ENCODE data around the gene HOXB5. TPM values are rescaled to one million over a fixed set of nuclear protein-coding genes. Genes with fewer than 3 reads are reported as not detected.

The HOXB5 gene
- total and polyA plus RNA-seq, 12 donors, result 0.06 to 0.18 (median 0.15) TPM; not detected in 9

DNA sequence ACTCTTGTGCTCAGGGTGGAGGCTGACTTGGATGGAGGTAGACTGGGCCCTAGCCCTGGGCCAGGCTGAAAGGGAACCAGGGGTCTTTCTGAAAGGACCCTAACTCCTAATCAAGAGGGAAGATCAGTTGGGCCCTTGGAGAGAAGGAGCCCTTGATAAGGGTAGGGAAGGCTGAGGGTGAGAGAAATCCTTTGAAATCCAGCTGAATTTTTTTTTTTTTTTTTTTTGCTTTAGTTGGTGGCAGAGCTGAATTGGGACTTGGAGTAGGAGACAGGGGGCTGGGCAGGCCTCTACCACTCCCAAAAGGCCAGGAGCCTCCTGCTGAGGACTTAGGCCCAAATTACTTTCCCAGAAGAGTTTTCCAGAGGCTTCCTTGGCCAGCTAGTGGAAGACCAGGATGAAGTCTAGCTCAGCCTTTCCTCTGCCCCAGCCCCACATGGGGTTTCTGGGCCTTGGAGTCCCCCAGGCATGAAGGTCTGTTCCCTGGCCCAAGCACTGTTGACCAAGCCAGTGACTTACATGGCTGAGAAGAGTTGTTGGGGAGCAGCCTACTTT is 2.9 kb downstream of the HOXB5 start:
- Histone ChIP-seq H3K4me1 (peaks cover 0 to 44% (median 16%) of the 10 kb centered on the region in 9 donors), H3K36me3 (no peaks in the 10 kb centered on the region), H3K27ac (no peak overlapping the region), H3K27me3 (peaks cover 44 to 100% (median 100%) of the 10 kb centered on the region in 7 donors), H3K9me3 (no peaks in the 10 kb centered on the region), H3K4me3 (no peak overlapping the region)
- ATAC-seq (no peak), DNase-seq (no peak)
- TF ChIP-seq, protein P1, sequence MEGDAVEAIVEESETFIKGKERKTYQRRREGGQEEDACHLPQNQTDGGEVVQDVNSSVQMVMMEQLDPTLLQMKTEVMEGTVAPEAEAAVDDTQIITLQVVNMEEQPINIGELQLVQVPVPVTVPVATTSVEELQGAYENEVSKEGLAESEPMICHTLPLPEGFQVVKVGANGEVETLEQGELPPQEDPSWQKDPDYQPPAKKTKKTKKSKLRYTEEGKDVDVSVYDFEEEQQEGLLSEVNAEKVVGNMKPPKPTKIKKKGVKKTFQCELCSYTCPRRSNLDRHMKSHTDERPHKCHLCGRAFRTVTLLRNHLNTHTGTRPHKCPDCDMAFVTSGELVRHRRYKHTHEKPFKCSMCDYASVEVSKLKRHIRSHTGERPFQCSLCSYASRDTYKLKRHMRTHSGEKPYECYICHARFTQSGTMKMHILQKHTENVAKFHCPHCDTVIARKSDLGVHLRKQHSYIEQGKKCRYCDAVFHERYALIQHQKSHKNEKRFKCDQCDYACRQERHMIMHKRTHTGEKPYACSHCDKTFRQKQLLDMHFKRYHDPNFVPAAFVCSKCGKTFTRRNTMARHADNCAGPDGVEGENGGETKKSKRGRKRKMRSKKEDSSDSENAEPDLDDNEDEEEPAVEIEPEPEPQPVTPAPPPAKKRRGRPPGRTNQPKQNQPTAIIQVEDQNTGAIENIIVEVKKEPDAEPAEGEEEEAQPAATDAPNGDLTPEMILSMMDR (IDR thresholded peaks at IDR 0.05), result no peak
- intact Hi-C loops (cut with DNase I), result loop anchor here in 6 of 10 donors (5.0 to 10.0 kb wide), 5 partner anchors 98 to 256 kb away; no protein-coding TSS in a partner anchor

DNA sequence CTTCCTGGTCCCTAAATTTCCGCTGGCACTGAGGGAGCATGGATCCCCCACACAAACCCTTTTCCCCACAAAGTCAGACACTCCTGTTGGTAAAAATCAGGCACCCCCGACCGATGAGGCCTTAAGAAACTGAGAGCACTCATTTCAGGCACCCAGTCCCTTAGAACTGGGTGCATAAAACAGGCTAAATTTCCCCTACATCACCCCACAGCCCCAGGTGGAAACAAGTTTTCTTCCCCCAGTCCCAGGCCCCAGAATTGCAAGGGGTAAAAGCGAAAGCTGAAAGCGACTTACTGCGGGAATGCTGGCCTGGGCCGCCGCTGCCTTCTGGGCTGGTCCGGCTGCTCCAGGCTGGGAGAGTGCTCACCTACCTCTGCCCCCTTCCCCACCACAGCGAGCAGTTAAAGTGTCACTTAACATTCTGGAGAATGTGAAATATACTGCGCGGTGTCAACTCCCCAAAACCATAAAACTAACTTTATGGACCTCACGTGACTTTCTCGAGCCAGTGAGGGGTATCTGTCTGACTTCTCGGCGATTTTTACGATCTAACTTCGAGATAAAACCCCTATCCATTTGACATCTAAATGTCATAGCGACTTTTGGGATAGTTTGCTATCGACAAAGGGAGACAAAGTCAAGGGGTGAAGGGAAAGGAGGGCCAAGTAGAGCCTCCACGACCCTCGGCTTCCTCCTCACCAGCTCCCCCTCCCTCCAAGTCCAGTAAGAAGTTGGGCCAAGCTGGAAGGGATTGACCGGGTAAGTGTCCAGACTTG is 3.6 kb downstream of the HOXB5 start, which contains the start of gene HOXB3:
TSS of gene HOXB3 (minus strand) at position 411 of the 776 bp plus-strand sequence. CDS start 37,767 bp downstream, outside the sequence.
- no peaks in the 10 kb centered on the region for H3K9me3 ChIP-seq
- no peak for DNase-seq
- peaks cover 0 to 50% (median 22%) of the 10 kb centered on the region in 9 donors for H3K4me1 ChIP-seq
- TF ChIP-seq, protein P1 (IDR thresholded peaks at IDR 0.05), result no peak
- no peaks in the 10 kb centered on the region for H3K36me3 ChIP-seq
- H3K27ac ChIP-seq, result no peak within 1 kb of the TSS
- no peak within 1 kb of the TSS for H3K4me3 ChIP-seq
- intact Hi-C loops (cut with DNase I), result loop anchor here in 6 of 10 donors (5.0 to 10.0 kb wide), 5 partner anchors 98 to 255 kb away; no protein-coding TSS in a partner anchor
- WGBS, 2 donors, result 49 to 52% methylated on average over 23 of the region's 23 CpGs
- peaks cover 39 to 100% (median 100%) of the 10 kb centered on the region in 7 donors for H3K27me3 ChIP-seq
- ATAC-seq, result no peak

DNA sequence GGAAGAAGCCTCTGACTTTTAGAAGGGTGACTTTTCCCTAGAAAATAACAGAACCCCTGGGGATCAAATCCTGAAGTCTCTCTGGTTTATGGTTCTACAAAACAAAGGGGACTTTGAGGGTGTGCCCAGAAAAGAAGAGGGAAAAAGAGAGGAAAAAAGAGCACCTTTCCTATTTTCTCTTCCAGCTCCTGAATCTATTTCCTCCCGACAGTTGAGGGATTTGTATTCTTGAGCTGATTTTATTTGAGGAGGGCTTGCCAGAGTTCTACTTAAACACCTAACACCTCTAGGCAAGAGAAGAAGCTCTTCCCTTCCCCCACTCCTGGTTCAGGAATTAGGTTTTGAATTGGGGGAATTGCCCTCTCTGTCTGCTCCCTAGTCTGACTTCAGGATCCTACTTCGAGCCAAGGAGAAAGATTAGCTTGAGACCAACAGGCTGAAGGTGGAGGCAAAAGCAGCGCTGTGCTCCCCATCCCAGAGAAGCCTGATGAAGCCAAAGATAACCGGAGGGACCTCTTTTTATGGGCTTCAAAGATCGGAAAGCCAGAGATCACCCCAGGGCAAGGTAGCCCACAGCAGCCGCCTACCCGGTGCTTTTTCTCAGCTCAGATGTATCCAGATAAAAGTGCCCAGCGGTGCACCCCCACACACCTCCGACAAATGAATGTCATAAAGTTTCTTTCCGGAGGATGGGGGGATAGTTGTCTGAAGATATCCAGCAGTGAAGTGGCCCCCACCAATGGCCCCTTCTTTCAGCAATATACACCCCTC is 4.3 kb downstream of the HOXB5 start:
- no peak for DNase-seq
- ATAC-seq, result no peak
- H3K4me1 ChIP-seq, result peaks cover 0 to 51% (median 24%) of the 10 kb centered on the region in 9 donors
- no peak overlapping the region for H3K4me3 ChIP-seq
- H3K9me3 ChIP-seq, result no peaks in the 10 kb centered on the region
- intact Hi-C loops (cut with DNase I), result no loop called here
- H3K27me3 ChIP-seq, result peaks cover 34 to 100% (median 100%) of the 10 kb centered on the region in 7 donors
- no peaks in the 10 kb centered on the region for H3K36me3 ChIP-seq
- TF ChIP-seq, protein P1 (IDR thresholded peaks at IDR 0.05), result no peak
- H3K27ac ChIP-seq, result no peak overlapping the region
- WGBS, 2 donors, result 17 to 37% methylated on average over 10 of the region's 10 CpGs

DNA sequence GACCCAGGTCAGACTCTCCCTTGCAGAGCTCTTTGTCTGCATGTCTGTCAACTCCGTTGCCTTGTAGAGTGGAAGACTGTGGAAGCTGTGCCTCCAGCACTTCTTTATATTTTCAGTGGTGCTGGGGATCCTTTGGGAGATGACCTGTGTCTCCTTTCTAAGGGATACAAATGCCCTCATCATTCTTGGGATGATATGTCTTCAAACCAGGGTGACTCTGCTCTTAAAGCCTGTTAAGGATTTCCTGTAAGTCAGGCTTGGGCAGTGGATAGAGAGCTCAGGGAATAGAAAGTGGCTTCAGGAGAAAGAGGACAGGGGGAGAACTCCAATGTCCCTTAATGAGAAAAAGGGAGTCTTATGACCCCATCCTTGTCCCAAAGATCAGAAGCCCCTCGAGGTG is 5.1 kb downstream of the HOXB5 start:
- TF ChIP-seq, protein P1 (IDR thresholded peaks at IDR 0.05), result no peak
- Histone ChIP-seq H3K27me3 (peaks cover 34 to 100% (median 100%) of the 10 kb centered on the region in 7 donors), H3K4me1 (peaks cover 0 to 44% (median 24%) of the 10 kb centered on the region in 9 donors), H3K27ac (no peak overlapping the region), H3K9me3 (no peaks in the 10 kb centered on the region), H3K4me3 (no peak overlapping the region), H3K36me3 (no peaks in the 10 kb centered on the region)
- 30 to 38% methylated on average over 2 of the region's 2 CpGs for WGBS, 2 donors
- ATAC-seq (no peak), DNase-seq (no peak)
- intact Hi-C loops (cut with DNase I), result no loop called here
